ENCODE data around the gene ORMDL3.

ORMDL3 gene

DNA sequence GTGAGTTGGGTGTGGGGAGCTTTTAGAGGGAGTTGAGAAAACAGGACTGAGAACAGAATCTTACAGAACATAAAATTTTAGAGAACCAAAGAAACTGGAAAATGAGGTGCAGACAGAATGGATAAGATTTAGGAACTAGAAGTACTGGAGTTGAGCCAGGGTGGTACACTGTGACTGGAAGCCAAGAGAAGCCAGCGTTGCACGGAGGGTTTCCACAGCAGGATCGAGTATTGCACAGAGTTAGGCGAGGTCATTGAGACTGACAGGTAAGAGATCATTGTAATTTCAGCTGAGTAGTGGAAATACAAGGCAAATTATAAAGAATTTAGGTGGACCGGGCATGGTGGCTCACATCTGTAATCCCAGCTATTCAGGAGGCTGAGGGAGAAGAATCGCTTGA is 42.0 kb upstream of the ORMDL3 start:
- TF ChIP-seq, protein P1, sequence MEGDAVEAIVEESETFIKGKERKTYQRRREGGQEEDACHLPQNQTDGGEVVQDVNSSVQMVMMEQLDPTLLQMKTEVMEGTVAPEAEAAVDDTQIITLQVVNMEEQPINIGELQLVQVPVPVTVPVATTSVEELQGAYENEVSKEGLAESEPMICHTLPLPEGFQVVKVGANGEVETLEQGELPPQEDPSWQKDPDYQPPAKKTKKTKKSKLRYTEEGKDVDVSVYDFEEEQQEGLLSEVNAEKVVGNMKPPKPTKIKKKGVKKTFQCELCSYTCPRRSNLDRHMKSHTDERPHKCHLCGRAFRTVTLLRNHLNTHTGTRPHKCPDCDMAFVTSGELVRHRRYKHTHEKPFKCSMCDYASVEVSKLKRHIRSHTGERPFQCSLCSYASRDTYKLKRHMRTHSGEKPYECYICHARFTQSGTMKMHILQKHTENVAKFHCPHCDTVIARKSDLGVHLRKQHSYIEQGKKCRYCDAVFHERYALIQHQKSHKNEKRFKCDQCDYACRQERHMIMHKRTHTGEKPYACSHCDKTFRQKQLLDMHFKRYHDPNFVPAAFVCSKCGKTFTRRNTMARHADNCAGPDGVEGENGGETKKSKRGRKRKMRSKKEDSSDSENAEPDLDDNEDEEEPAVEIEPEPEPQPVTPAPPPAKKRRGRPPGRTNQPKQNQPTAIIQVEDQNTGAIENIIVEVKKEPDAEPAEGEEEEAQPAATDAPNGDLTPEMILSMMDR (IDR thresholded peaks at IDR 0.05; ENCODE audit: low read depth, low read length), result no peak
- H3K4me3 ChIP-seq (ENCODE audit: low read depth, low read length), result no peak overlapping the region

DNA sequence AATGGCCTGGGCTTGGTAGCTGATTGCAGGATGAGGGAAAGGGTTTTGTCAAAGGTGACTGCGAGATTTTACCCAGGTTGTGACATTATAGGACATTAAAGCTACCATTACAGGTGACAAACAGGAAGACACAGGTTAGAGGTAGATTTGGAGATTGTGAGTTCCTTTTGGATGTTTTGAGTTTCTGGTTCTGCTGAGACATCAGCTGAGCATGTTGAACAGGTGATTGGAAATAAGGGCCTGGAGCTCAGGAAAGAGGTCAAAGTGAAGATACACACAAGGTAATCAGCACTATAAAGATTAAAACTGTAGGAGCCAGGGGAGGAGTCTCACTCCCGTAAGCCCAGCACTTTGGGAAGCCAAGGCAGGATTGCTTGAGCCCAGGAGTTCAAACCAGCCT is 41.4 kb upstream of the ORMDL3 start:
- H3K4me3 ChIP-seq (ENCODE audit: low read depth, low read length), result no peak overlapping the region
- TF ChIP-seq, protein P1 (IDR thresholded peaks at IDR 0.05; ENCODE audit: low read depth, low read length), result no peak

DNA sequence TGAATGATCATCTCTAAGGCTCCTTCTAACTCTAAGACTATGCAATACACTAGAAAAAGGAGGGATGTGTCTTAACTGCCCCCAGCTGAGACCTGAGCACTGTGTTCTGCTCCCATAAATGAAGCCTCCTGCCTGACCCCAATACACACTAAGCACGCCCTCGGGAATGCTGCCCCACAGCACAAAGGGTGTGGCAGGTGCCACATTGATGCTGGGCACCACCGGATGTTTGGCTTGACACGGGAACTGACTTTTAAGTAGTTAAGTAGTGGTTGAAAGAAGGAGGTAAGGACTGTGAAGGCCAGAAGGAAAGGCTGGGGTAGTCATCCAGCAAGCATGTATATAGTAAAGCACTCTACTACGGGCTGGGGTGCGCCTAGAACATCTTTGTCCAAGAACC is 39.4 kb upstream of the ORMDL3 start:
- TF ChIP-seq, protein P1 (IDR thresholded peaks at IDR 0.05; ENCODE audit: low read depth, low read length), result no peak
- no peak overlapping the region for H3K4me3 ChIP-seq (ENCODE audit: low read depth, low read length)

DNA sequence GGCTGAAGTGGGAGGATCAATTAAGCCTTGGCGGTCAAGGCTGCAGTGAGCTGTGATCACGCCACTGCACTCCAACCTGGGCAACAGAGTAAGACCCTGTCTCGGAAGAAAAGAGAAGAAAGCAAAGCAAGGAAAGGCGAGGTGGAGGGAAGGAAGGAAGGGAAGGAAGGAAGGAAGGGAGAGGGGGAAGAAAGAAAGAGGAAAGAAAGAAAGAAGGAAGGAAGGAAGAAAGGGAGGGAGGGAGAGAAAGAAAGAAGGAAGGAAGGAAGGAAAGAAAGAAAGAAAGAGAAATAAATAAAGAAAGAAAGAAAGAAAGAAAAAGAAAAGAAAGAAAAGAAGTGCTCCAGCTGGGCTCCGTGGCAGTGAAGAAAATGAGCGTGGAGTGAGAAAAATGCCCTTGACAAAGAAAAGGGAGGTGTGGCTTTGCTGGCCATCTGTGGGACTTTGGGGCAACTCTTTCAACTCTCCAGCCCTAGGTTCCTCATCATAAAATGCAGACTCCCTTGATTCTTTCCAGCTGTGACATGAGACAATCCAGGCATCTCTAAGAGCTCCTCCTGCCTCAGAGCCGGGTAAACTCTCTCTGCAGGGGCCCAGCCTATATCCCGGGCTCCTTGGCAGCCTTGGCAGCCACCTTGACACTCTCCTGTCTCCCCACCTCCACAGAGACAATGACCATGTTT is 37.8 kb upstream of the ORMDL3 start:
- H3K4me3 ChIP-seq (ENCODE audit: low read depth, low read length), result no peak overlapping the region
- TF ChIP-seq, protein P1 (IDR thresholded peaks at IDR 0.05; ENCODE audit: low read depth, low read length), result no peak

DNA sequence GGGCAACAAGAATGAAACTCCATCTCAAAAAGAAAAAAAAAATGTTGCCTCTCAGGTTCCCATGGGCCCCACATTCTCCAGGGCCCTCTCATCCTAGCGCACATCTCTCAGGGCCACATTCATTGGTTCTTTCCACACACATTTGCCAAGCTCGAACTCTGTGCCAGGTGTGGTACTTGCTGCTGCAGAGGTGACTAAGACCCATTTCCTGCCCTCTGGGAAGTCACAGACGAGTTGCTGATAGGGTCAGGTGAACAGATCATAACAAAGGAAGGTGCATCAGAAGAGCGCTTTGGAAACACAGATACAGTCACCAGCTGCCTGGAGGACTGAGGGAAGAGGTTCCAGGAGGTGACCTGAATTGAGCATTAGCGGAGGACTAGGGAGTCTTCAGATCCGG is 36.4 kb upstream of the ORMDL3 start:
- no peak overlapping the region for H3K4me3 ChIP-seq (ENCODE audit: low read depth, low read length)
- TF ChIP-seq, protein P1 (IDR thresholded peaks at IDR 0.05; ENCODE audit: low read depth, low read length), result no peak

DNA sequence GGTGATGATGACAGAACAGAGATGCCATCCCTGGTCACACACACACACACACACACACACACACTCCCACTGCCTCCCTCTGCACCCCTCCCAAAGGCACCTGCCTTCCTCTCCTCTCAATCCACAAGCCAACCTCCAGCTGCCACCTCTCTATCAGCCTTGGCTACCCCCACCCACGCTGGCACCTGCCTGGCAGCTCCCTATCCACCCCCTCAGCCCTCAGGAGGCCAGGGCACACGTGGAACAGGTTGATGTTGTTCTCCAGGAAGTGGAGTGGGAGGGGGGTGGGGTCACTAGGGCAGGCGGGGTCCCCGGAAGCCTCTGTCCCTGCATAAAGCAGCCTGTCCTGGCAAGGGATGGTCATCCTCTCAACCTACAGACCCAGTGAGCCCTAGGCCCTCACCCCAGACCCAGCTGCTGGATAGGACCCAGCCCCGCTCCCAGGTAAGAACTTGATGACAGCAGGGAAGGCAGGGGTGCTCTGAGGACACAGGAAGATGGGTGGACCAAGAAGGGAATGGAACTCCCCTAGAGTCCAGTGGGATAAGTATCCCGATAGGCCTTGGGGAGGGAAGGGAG is 35.3 kb upstream of the ORMDL3 start, which contains the start of gene GSDMA:
Gene GSDMA, plus strand, starts transcription at position 363 of the 579 bp plus-strand sequence. CDS start 2,684 bp downstream, outside the sequence.
- H3K4me3 ChIP-seq (ENCODE audit: low read depth, low read length), result no peak within 1 kb of the TSS
- TF ChIP-seq, protein P1 (IDR thresholded peaks at IDR 0.05; ENCODE audit: low read depth, low read length), result no peak

DNA sequence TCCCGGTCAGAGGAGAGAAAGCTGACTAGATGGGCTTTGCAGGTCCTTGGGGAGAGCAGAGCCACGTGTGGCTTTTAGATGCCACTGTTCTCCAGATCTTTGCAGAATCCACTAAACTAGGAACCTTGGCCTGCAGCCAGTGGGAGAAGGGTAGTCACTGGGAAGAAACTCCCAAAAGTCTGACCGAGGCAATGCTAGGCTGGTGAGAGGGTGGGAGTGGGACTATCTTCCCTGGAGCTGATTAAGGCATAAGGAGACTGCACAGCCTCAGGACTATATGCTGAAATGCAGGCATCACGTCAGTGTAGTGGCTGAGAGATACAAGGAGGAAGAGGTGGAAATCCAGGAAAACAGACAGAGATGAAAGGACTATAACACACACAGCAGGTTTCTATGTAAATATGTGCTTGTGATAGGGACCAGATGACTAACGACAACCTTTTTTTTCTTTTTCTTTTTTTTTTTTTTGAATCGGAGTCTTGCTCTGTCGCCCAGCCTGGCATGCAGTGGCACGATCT is 33.2 kb upstream of the ORMDL3 start:
- H3K4me3 ChIP-seq (ENCODE audit: low read depth, low read length), result no peak overlapping the region
- TF ChIP-seq, protein P1 (IDR thresholded peaks at IDR 0.05; ENCODE audit: low read depth, low read length), result no peak
